ENCODE data around the gene ABHD17C. TPM values are rescaled to one million over a fixed set of nuclear protein-coding genes. Genes with fewer than 3 reads are reported as not detected.

ABHD17C gene
- total RNA-seq, 1 donor from 2014 or later = 17.9 TPM

DNA sequence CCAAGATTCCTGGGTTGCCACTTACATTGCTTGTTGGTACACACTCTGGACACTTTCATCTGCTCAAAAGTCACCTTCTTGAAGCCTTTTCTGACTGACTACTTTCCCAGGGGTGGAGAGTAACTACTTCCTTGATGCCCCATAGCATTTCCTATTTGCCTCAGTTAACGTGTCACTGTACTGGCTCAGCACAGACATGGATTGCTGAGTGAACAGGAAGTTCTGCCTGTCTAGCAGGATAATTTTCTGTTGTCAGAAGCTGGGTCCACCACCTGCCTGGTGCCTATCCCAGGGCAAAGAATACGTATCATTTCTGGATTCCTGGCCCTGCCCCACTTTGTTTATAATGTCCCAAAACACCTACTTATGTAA, 15.3 kb upstream of the ABHD17C start:
- Mint-ChIP-seq H3K36me3 (no peaks in the 10 kb centered on the region), H3K4me1 (peaks cover 14% of the 10 kb centered on the region), H3K4me3 (no peak overlapping the region), H3K27me3 (ENCODE audit: low read depth) (no peaks in the 10 kb centered on the region), H3K9me3 (no peaks in the 10 kb centered on the region), H3K27ac (peak overlapping the region; percentile 59)
- DNase-seq (ENCODE audit: low spot score in 2 of 2, unreplicated experiment in 2 of 2) = no peak
- TF ChIP-seq, protein P1, sequence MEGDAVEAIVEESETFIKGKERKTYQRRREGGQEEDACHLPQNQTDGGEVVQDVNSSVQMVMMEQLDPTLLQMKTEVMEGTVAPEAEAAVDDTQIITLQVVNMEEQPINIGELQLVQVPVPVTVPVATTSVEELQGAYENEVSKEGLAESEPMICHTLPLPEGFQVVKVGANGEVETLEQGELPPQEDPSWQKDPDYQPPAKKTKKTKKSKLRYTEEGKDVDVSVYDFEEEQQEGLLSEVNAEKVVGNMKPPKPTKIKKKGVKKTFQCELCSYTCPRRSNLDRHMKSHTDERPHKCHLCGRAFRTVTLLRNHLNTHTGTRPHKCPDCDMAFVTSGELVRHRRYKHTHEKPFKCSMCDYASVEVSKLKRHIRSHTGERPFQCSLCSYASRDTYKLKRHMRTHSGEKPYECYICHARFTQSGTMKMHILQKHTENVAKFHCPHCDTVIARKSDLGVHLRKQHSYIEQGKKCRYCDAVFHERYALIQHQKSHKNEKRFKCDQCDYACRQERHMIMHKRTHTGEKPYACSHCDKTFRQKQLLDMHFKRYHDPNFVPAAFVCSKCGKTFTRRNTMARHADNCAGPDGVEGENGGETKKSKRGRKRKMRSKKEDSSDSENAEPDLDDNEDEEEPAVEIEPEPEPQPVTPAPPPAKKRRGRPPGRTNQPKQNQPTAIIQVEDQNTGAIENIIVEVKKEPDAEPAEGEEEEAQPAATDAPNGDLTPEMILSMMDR (IDR thresholded peaks at IDR 0.05; ENCODE audit: unreplicated experiment) = no peak

GRCh38 chr15:80682201-80682600, 12.9 kb upstream of the ABHD17C start:
- Mint-ChIP-seq H3K36me3 (no peaks in the 10 kb centered on the region), H3K27me3 (ENCODE audit: low read depth) (no peaks in the 10 kb centered on the region), H3K27ac (no peak overlapping the region), H3K4me3 (no peak overlapping the region), H3K9me3 (no peaks in the 10 kb centered on the region), H3K4me1 (peaks cover 14% of the 10 kb centered on the region)
- no peak for DNase-seq (ENCODE audit: low spot score in 2 of 2, unreplicated experiment in 2 of 2)
- TF ChIP-seq, protein P1 (IDR thresholded peaks at IDR 0.05; ENCODE audit: unreplicated experiment) = no peak

DNA sequence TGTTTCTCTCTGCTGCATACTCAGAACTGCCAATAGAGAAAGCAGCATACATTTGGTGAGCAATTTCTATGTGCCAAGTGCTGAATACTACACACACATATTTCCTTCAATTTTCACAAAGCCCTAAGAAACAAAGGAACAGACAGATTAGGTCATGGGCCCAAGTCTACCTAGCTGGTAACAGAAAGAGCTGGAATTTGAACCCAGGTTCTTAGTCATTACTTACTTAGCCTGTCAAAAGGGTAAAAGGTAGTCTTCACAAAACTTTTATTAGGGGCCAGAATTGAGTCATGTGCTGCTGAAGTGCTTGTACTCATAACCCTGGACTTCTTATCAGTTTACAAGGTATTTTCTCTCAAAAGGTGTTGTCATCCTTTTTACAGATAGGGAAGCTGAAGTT, 10.4 kb upstream of the ABHD17C start:
- H3K27me3 Mint-ChIP-seq (ENCODE audit: low read depth) = no peaks in the 10 kb centered on the region
- H3K4me3 Mint-ChIP-seq = no peak overlapping the region
- peaks cover 10% of the 10 kb centered on the region for H3K4me1 Mint-ChIP-seq
- no peaks in the 10 kb centered on the region for H3K9me3 Mint-ChIP-seq
- TF ChIP-seq, protein P1 (IDR thresholded peaks at IDR 0.05; ENCODE audit: unreplicated experiment) = no peak
- no peak for DNase-seq (ENCODE audit: low spot score in 2 of 2, unreplicated experiment in 2 of 2)
- H3K36me3 Mint-ChIP-seq = no peaks in the 10 kb centered on the region
- no peak overlapping the region for H3K27ac Mint-ChIP-seq

DNA sequence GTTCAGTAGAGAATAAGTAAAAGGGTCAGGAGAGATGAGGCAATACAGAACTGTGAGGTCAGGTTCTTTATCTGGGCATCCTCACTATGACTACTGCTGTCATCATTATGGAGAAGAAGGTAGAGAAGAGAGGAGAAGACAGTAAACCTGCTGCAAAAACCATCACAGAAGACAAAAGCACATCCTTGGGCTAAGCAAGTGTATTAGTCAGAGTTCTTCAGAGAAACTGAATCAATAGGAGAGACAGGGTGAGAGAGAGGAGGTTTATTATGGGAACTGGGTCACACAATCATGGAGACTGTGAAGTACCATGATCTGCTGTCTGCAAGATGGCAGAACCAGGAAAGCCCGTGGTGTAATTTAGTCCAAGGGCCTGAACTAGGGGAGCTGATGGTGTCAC, 9.5 kb upstream of the ABHD17C start:
- TF ChIP-seq, protein P1 (IDR thresholded peaks at IDR 0.05; ENCODE audit: unreplicated experiment) = no peak
- Mint-ChIP-seq H3K4me3 (no peak overlapping the region), H3K27ac (no peak overlapping the region), H3K27me3 (ENCODE audit: low read depth) (no peaks in the 10 kb centered on the region), H3K36me3 (no peaks in the 10 kb centered on the region), H3K4me1 (peaks cover 7% of the 10 kb centered on the region), H3K9me3 (no peaks in the 10 kb centered on the region)
- DNase-seq (ENCODE audit: low spot score in 2 of 2, unreplicated experiment in 2 of 2) = no peak

GRCh38 chr15:80689294-80689693, 5.8 kb upstream of the ABHD17C start:
- H3K27me3 Mint-ChIP-seq (ENCODE audit: low read depth) = no peaks in the 10 kb centered on the region
- TF ChIP-seq, protein P1 (IDR thresholded peaks at IDR 0.05; ENCODE audit: unreplicated experiment) = no peak
- no peaks in the 10 kb centered on the region for H3K36me3 Mint-ChIP-seq
- no peak overlapping the region for H3K27ac Mint-ChIP-seq
- H3K9me3 Mint-ChIP-seq = no peaks in the 10 kb centered on the region
- DNase-seq (ENCODE audit: low spot score in 2 of 2, unreplicated experiment in 2 of 2) = no peak
- no peak overlapping the region for H3K4me3 Mint-ChIP-seq
- peaks cover 2% of the 10 kb centered on the region for H3K4me1 Mint-ChIP-seq

- H3K36me3 Mint-ChIP-seq = no peaks in the 10 kb centered on the region
- H3K9me3 Mint-ChIP-seq = no peaks in the 10 kb centered on the region
- H3K4me1 Mint-ChIP-seq = peaks cover 5% of the 10 kb centered on the region
- DNase-seq (ENCODE audit: low spot score in 2 of 2, unreplicated experiment in 2 of 2) = no peak
- H3K27me3 Mint-ChIP-seq (ENCODE audit: low read depth) = no peaks in the 10 kb centered on the region
- no peak overlapping the region for H3K27ac Mint-ChIP-seq
- TF ChIP-seq, protein P1 (IDR thresholded peaks at IDR 0.05; ENCODE audit: unreplicated experiment) = no peak
- H3K4me3 Mint-ChIP-seq = no peak overlapping the region
Observed at GRCh38 chr15:80689716-80690115, 5.4 kb upstream of the ABHD17C start.

Measured in mesothelial cell of epicardium (in vitro differentiated cells).